ENCODE measurements around the gene PFKFB1. TPM values are rescaled to one million over a fixed set of nuclear protein-coding genes. Genes with fewer than 3 reads are reported as not detected.
A peak's percentile ranks its signal among the peaks of the same experiment; 100 is the strongest.

PFKFB1 gene
- total RNA-seq, 5 donors from 2014 or later (not counting 1 experiment from before 2014, with no cell fraction given): 0.18 to 1.4 (median 0.61) TPM

DNA sequence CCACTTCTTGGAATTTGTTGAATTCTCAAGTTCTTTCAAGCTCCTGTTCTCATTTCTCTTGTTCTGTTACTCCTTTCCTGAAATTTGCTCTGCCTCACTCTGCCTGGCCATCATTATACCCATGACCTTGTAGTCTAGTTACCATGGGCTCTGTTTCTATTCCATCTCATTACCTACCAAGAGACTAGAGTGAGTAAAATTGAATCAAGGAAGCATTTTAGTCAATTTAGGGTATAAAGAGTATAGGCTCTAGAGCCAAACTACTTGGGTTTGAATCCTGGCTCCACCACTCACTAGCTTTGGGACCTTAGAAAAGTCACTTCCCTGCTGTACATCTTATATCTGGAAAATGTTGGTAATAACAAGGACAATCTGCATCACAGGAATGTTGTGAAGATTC lies 34.6 kb upstream of the PFKFB1 start:
- H3K27me3 ChIP-seq (replicated peaks in 1 of 2; ENCODE audit: control insufficient read depth in 2 of 2, extremely low read depth in 1 of 2, insufficient read depth in 2 of 2, low read length in 1 of 2): no peaks in the 10 kb centered on the region
- no peak overlapping the region for H3K27ac Mint-ChIP-seq
- POLR2A ChIA-PET: no interaction called here

GRCh38 chrX:55028040-55028439 lies 34.1 kb upstream of the PFKFB1 start:
- no CpG with 5 or more reads among the region's 4 CpGs for WGBS (ENCODE audit: insufficient coverage)
- no peak for DNase-seq
- Histone ChIP-seq H3K4me1 (ENCODE audit: control insufficient read depth in 1 of 2, extremely low read depth in 1 of 2, insufficient read depth in 2 of 2, low read length in 2 of 2) (no peaks in the 10 kb centered on the region), H3K4me3 (ENCODE audit: control insufficient read depth in 1 of 2, extremely low read depth in 1 of 2, low read length in 1 of 2) (no peak overlapping the region), H3K27me3 (replicated peaks in 1 of 2; ENCODE audit: control insufficient read depth in 2 of 2, extremely low read depth in 1 of 2, insufficient read depth in 2 of 2, low read length in 1 of 2) (no peaks in the 10 kb centered on the region), H3K9me3 (no peaks in the 10 kb centered on the region), H3K36me3 (ENCODE audit: control insufficient read depth in 2 of 2, extremely low read depth in 1 of 2, insufficient read depth in 1 of 2, low read length in 1 of 2) (no peaks in the 10 kb centered on the region), H3K27ac (ENCODE audit: low read length) (no peak overlapping the region)
- no peaks in the 10 kb centered on the region for H3K9me3 Mint-ChIP-seq
- H3K36me3 Mint-ChIP-seq: no peaks in the 10 kb centered on the region
- H3K4me3 Mint-ChIP-seq: no peak overlapping the region
- CTCF ChIA-PET: no interaction called here
- peaks cover 0 to 10% (median 3%) of the 10 kb centered on the region in 3 donors for H3K4me1 Mint-ChIP-seq
- H3K27me3 Mint-ChIP-seq: peaks cover 0 to 22% of the 10 kb centered on the region in 2 donors
- POLR2A ChIA-PET: no interaction called here
- H3K27ac Mint-ChIP-seq: no peak overlapping the region
- no peak for ATAC-seq (replicated peaks in 1 of 4)

More for the DNA sequence above, 34.6 kb upstream of the PFKFB1 start:
- no peak overlapping the region for H3K27ac ChIP-seq (ENCODE audit: low read length)
- Mint-ChIP-seq H3K4me1 (peaks cover 0 to 10% (median 3%) of the 10 kb centered on the region in 3 donors), H3K27me3 (peaks cover 0 to 22% of the 10 kb centered on the region in 2 donors), H3K36me3 (no peaks in the 10 kb centered on the region), H3K4me3 (no peak overlapping the region), H3K9me3 (no peaks in the 10 kb centered on the region)
- H3K4me1 ChIP-seq (ENCODE audit: control insufficient read depth in 1 of 2, extremely low read depth in 1 of 2, insufficient read depth in 2 of 2, low read length in 2 of 2): no peaks in the 10 kb centered on the region
- CTCF ChIA-PET: no interaction called here
- no peaks in the 10 kb centered on the region for H3K36me3 ChIP-seq (ENCODE audit: control insufficient read depth in 2 of 2, extremely low read depth in 1 of 2, insufficient read depth in 1 of 2, low read length in 1 of 2)
- no peak overlapping the region for H3K4me3 ChIP-seq (ENCODE audit: control insufficient read depth in 1 of 2, extremely low read depth in 1 of 2, low read length in 1 of 2)
- ATAC-seq (replicated peaks in 1 of 4) (no peak), DNase-seq (no peak)
- no peaks in the 10 kb centered on the region for H3K9me3 ChIP-seq

GRCh38 chrX:55026840-55027239 lies 32.9 kb upstream of the PFKFB1 start:
- no peaks in the 10 kb centered on the region for H3K36me3 Mint-ChIP-seq
- 25% methylated on average over 2 of the region's 2 CpGs for WGBS (ENCODE audit: insufficient coverage)
- POLR2A ChIA-PET: no interaction called here

DNA sequence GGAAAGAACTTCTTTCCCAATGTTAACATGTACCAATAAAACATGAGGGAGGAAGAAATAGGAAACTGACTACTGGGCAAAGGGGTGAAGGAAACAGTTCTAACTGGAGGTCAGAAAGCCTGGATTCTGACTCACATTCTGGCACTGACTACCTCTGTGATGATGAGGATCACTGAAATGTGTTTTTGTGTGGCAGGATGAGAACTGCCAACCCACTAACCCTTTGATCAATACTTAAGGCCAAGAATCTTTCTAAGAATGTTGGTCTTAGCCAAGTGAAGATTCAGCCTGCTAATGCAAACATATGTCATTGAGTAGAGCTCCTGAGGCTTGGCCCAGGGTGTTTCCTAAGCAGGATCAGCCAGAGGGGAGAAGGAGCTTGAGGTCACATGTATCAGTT lies 32.2 kb upstream of the PFKFB1 start:
- ChIA-PET POLR2A (no interaction called here), CTCF (no interaction called here)
- Mint-ChIP-seq H3K36me3 (peaks cover 3% of the 10 kb centered on the region), H3K27me3 (peaks cover 0 to 25% of the 10 kb centered on the region in 2 donors), H3K27ac (no peak overlapping the region), H3K4me3 (no peak overlapping the region), H3K4me1 (peaks cover 0 to 10% (median 3%) of the 10 kb centered on the region in 3 donors), H3K9me3 (no peaks in the 10 kb centered on the region)
- DNase-seq (no peak), ATAC-seq (replicated peaks in 1 of 4) (no peak)
- Histone ChIP-seq H3K27me3 (replicated peaks in 1 of 2; ENCODE audit: control insufficient read depth in 2 of 2, extremely low read depth in 1 of 2, insufficient read depth in 2 of 2, low read length in 1 of 2) (no peaks in the 10 kb centered on the region), H3K4me3 (ENCODE audit: control insufficient read depth in 1 of 2, extremely low read depth in 1 of 2, low read length in 1 of 2) (no peak overlapping the region), H3K27ac (ENCODE audit: low read length) (no peak overlapping the region), H3K9me3 (no peaks in the 10 kb centered on the region), H3K36me3 (ENCODE audit: control insufficient read depth in 2 of 2, extremely low read depth in 1 of 2, insufficient read depth in 1 of 2, low read length in 1 of 2) (no peaks in the 10 kb centered on the region), H3K4me1 (ENCODE audit: control insufficient read depth in 1 of 2, extremely low read depth in 1 of 2, insufficient read depth in 2 of 2, low read length in 2 of 2) (no peaks in the 10 kb centered on the region)

More at GRCh38 chrX:55026840-55027239, 32.9 kb upstream of the PFKFB1 start:
- Histone ChIP-seq H3K27ac (ENCODE audit: low read length) (no peak overlapping the region), H3K27me3 (replicated peaks in 1 of 2; ENCODE audit: control insufficient read depth in 2 of 2, extremely low read depth in 1 of 2, insufficient read depth in 2 of 2, low read length in 1 of 2) (no peaks in the 10 kb centered on the region), H3K4me1 (ENCODE audit: control insufficient read depth in 1 of 2, extremely low read depth in 1 of 2, insufficient read depth in 2 of 2, low read length in 2 of 2) (no peaks in the 10 kb centered on the region), H3K4me3 (ENCODE audit: control insufficient read depth in 1 of 2, extremely low read depth in 1 of 2, low read length in 1 of 2) (no peak overlapping the region), H3K36me3 (ENCODE audit: control insufficient read depth in 2 of 2, extremely low read depth in 1 of 2, insufficient read depth in 1 of 2, low read length in 1 of 2) (no peaks in the 10 kb centered on the region), H3K9me3 (no peaks in the 10 kb centered on the region)
- Mint-ChIP-seq H3K4me1 (peaks cover 0 to 10% (median 3%) of the 10 kb centered on the region in 3 donors), H3K4me3 (no peak overlapping the region), H3K27ac (no peak overlapping the region), H3K27me3 (peaks cover 0 to 22% of the 10 kb centered on the region in 2 donors), H3K9me3 (no peaks in the 10 kb centered on the region)
- no peak for DNase-seq
- CTCF ChIA-PET: no interaction called here
- ATAC-seq (replicated peaks in 1 of 4): no peak

- Mint-ChIP-seq H3K9me3 (no peaks in the 10 kb centered on the region), H3K36me3 (no peaks in the 10 kb centered on the region), H3K27me3 (no peaks in the 10 kb centered on the region), H3K4me1 (peaks cover 0 to 3% (median 0%) of the 10 kb centered on the region in 3 donors), H3K4me3 (no peak overlapping the region), H3K27ac (no peak overlapping the region)
- Histone ChIP-seq H3K27me3 (replicated peaks in 1 of 2; ENCODE audit: control insufficient read depth in 2 of 2, extremely low read depth in 1 of 2, insufficient read depth in 2 of 2, low read length in 1 of 2) (no peaks in the 10 kb centered on the region), H3K36me3 (ENCODE audit: control insufficient read depth in 2 of 2, extremely low read depth in 1 of 2, insufficient read depth in 1 of 2, low read length in 1 of 2) (no peaks in the 10 kb centered on the region), H3K9me3 (no peaks in the 10 kb centered on the region), H3K4me3 (ENCODE audit: control insufficient read depth in 1 of 2, extremely low read depth in 1 of 2, low read length in 1 of 2) (no peak overlapping the region), H3K27ac (ENCODE audit: low read length) (no peak overlapping the region), H3K4me1 (ENCODE audit: control insufficient read depth in 1 of 2, extremely low read depth in 1 of 2, insufficient read depth in 2 of 2, low read length in 2 of 2) (no peaks in the 10 kb centered on the region)
- ChIA-PET CTCF (interaction anchor here in 1 of 2 donors (0.7 kb wide), 1 partner anchor 9 kb away, joined by 3 read pairs; no protein-coding TSS in a partner anchor), POLR2A (no interaction called here)
- ATAC-seq (replicated peaks in 1 of 4): no peak
- DNase-seq: no peak
- no CpG with 5 or more reads among the region's 4 CpGs for WGBS (ENCODE audit: insufficient coverage)
These were observed 20.9 kb upstream of the PFKFB1 start for GRCh38 chrX:55014897-55015299.

DNA sequence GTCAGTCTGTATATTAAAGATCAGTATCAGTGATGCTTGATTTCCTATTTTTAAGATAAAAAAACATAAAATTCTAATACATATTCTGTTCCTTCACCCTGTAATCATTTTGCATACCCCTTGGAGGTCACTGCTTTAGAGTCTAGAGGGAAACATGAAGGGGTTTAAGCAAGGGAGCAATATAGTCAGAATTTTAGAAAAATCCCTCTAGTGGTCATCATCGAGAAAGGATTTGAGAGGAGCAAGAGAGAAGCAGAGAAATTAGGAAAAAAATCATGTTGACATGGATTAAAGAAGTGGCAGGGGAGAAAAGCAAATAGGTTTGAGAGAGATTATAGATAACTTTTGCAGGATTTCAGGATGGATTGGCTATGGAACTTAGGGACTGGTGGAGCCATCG lies 17.3 kb upstream of the PFKFB1 start:
- Mint-ChIP-seq H3K27ac (no peak overlapping the region), H3K9me3 (no peaks in the 10 kb centered on the region), H3K36me3 (peaks cover 4% of the 10 kb centered on the region), H3K27me3 (no peaks in the 10 kb centered on the region), H3K4me1 (peaks cover 5 to 17% (median 6%) of the 10 kb centered on the region in 3 donors), H3K4me3 (no peak overlapping the region)
- ChIA-PET POLR2A (no interaction called here), CTCF (no interaction called here)
- no peaks in the 10 kb centered on the region for H3K9me3 ChIP-seq
- H3K27ac ChIP-seq (ENCODE audit: low read length): no peak overlapping the region
- peak in 1 of 35 experiments; percentile 1 for DNase-seq
- peaks cover 0 to 9% of the 10 kb centered on the region in 2 donors for H3K36me3 ChIP-seq (ENCODE audit: control insufficient read depth in 2 of 2, extremely low read depth in 1 of 2, insufficient read depth in 1 of 2, low read length in 1 of 2)
- WGBS (ENCODE audit: insufficient coverage): 60% methylated on average over 1 of the region's 2 CpGs
- no peak overlapping the region for H3K4me3 ChIP-seq (ENCODE audit: control insufficient read depth in 1 of 2, extremely low read depth in 1 of 2, low read length in 1 of 2)
- peaks cover 0 to 4% of the 10 kb centered on the region in 2 experiments for H3K4me1 ChIP-seq (ENCODE audit: control insufficient read depth in 1 of 2, extremely low read depth in 1 of 2, insufficient read depth in 2 of 2, low read length in 2 of 2)
- H3K27me3 ChIP-seq (replicated peaks in 1 of 2; ENCODE audit: control insufficient read depth in 2 of 2, extremely low read depth in 1 of 2, insufficient read depth in 2 of 2, low read length in 1 of 2): no peaks in the 10 kb centered on the region
- no peak for ATAC-seq (replicated peaks in 1 of 4)

Measured in T-cell (primary cell).